HFFc6 (cell line): ENCODE data around the gene SYDE1. TPM values are rescaled to one million over a fixed set of nuclear protein-coding genes. Genes with fewer than 3 reads are reported as not detected.

Experiments
- DNase-seq: peaks from one replicate; pipeline ENCODE4 v3.0.0-alpha.2; 2018
- H3K27ac Mint-ChIP-seq: 2 replicates; pipeline ENCODE4 v1.8.0; 2020; ENCODE audit warnings: mild to moderate bottlenecking, mixed read lengths
- H3K27me3 Mint-ChIP-seq: 2 replicates; pipeline ENCODE4 v1.8.0; 2021; ENCODE audit warnings: mild to moderate bottlenecking, moderate library complexity, mixed read lengths; ENCODE audit not compliant: insufficient read depth
- H3K36me3 Mint-ChIP-seq: 2 replicates; pipeline ENCODE4 v1.8.0; 2021; ENCODE audit warnings: low read depth, mixed read lengths
- H3K4me1 Mint-ChIP-seq: 2 replicates; pipeline ENCODE4 v1.8.0; 2020; ENCODE audit warnings: low read depth, mixed read lengths
- H3K4me3 Mint-ChIP-seq: 2 replicates; pipeline ENCODE4 v1.8.0; 2020; ENCODE audit warnings: mild to moderate bottlenecking, moderate library complexity, mixed read lengths
- H3K9me3 Mint-ChIP-seq: 2 replicates; pipeline ENCODE4 v1.8.0; 2020; ENCODE audit warnings: mild to moderate bottlenecking, mixed read lengths
- CTCF ChIP-seq: fragments of 200-600 bp; sonication (generic); IDR thresholded peaks from 2 replicates; pipeline ENCODE4 v1.5.0; 2021; ENCODE audit warnings: antibody characterized with exemption, mild to moderate bottlenecking
- total RNA-seq, 6 experiments: library from RNA; stranded (reverse); fragmentation: NEBNext Ultra II Directional; extraction: Animal tissue kit (Norgen Biotek cat#: 25700); gene quantifications; 2 replicates in 1 of 6; 3 replicates in 5 of 6; pipeline ENCODE4 v1.2.3, GENCODE V29; 2021

The SYDE1 gene
- total RNA-seq, 6 experiments from 2014 or later, result 88.6 to 96.1 (median 92.0) TPM

GRCh38 chr19:15142313-15142712, 35.1 kb downstream of the SYDE1 start:
- peaks cover 24% of the 10 kb centered on the region for H3K9me3 Mint-ChIP-seq
- no peak overlapping the region for H3K27ac Mint-ChIP-seq
- peaks cover 10% of the 10 kb centered on the region for H3K36me3 Mint-ChIP-seq
- H3K4me3 Mint-ChIP-seq, result no peak overlapping the region
- H3K4me1 Mint-ChIP-seq, result peaks cover 36% of the 10 kb centered on the region
- TF ChIP-seq CTCF, result no peak
- H3K27me3 Mint-ChIP-seq, result peaks cover 5% of the 10 kb centered on the region
- no peak for DNase-seq

- no peak overlapping the region for H3K4me3 Mint-ChIP-seq
- no peak overlapping the region; the same call in 1 of the 2 replicates for H3K27ac Mint-ChIP-seq
- H3K36me3 Mint-ChIP-seq, result peaks cover 10% of the 10 kb centered on the region
- H3K4me1 Mint-ChIP-seq, result peaks cover 19% of the 10 kb centered on the region
- H3K27me3 Mint-ChIP-seq, result peaks cover 9% of the 10 kb centered on the region
- H3K9me3 Mint-ChIP-seq, result peaks cover 17% of the 10 kb centered on the region
- DNase-seq, result peak; percentile 8
- no peak for TF ChIP-seq CTCF
These were observed 36.9 kb downstream of the SYDE1 start for GRCh38 chr19:15144046-15144646.

- Mint-ChIP-seq H3K4me3 (no peak overlapping the region), H3K9me3 (peaks cover 12% of the 10 kb centered on the region), H3K27ac (no peak overlapping the region), H3K36me3 (peaks cover 6% of the 10 kb centered on the region), H3K27me3 (peaks cover 7% of the 10 kb centered on the region), H3K4me1 (peaks cover 15% of the 10 kb centered on the region; the same call in 1 of the 2 replicates)
- TF ChIP-seq CTCF, result no peak
- DNase-seq, result no peak
These were observed 39.9 kb downstream of the SYDE1 start for GRCh38 chr19:15147090-15147489.

GRCh38 chr19:15149737-15150136, 42.5 kb downstream of the SYDE1 start:
- Mint-ChIP-seq H3K9me3 (peaks cover 7% of the 10 kb centered on the region; the same call in 1 of the 2 replicates), H3K4me3 (no peak overlapping the region), H3K36me3 (no peaks in the 10 kb centered on the region; the same call in 1 of the 2 replicates), H3K27me3 (peaks cover 14% of the 10 kb centered on the region), H3K27ac (no peak overlapping the region), H3K4me1 (0 out of 2 replicates have a peak, but pooled peaks cover 6% of the 10 kb centered on the region)
- DNase-seq, result no peak
- no peak for TF ChIP-seq CTCF

- no peaks in the 10 kb centered on the region for H3K4me1 Mint-ChIP-seq
- H3K36me3 Mint-ChIP-seq, result peaks cover 1% of the 10 kb centered on the region; the same call in 1 of the 2 replicates
- peak; percentile 33 for DNase-seq
- no peak overlapping the region for H3K4me3 Mint-ChIP-seq
- no peak overlapping the region for H3K27ac Mint-ChIP-seq
- TF ChIP-seq CTCF, result peak; percentile 75
- peaks cover 9% of the 10 kb centered on the region for H3K27me3 Mint-ChIP-seq
- H3K9me3 Mint-ChIP-seq, result peaks cover 14% of the 10 kb centered on the region; the same call in 1 of the 2 replicates
These were observed 46.9 kb downstream of the SYDE1 start for GRCh38 chr19:15154002-15154612.
